ENCODE data around the gene GABRP.

GABRP gene, protein sequence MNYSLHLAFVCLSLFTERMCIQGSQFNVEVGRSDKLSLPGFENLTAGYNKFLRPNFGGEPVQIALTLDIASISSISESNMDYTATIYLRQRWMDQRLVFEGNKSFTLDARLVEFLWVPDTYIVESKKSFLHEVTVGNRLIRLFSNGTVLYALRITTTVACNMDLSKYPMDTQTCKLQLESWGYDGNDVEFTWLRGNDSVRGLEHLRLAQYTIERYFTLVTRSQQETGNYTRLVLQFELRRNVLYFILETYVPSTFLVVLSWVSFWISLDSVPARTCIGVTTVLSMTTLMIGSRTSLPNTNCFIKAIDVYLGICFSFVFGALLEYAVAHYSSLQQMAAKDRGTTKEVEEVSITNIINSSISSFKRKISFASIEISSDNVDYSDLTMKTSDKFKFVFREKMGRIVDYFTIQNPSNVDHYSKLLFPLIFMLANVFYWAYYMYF

DNA sequence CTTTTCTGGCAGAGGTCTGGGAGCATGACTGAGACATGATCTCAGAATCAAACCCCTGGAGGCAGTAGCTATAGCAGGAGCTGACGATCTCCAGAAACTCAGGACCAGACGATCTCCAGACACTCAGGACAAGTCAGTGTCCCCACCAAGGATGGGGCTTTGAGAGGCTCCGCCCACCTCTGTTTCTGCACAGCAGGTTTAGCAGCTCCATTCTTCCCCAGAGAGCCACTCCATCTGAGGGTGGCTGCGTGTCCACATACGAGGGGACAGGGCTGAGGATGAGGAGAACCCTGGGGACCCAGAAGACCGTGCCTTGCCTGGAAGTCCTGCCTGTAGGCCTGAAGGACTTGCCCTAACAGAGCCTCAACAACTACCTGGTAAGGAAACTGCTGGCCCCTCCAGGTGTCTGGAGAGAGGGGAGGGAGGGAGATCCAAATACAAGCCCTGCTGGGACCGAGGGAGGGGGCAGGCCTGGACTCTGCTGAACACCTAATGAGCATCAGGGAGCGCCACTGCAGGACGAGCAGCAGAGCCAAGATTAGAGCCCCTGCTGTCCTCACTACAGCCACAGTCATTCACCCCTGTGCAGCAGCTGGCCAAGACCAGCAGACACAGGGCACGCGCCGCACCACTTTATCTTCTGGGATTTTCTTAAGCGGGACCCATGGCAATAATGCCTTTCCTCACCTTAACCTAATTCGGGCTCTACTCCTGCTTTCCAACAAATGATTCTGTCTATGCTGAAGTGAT lies at the start of gene GABRP:
Gene GABRP (plus strand): TSS at position 228 of the 750 bp plus-strand sequence. CDS start 4,891 bp downstream, outside the sequence.
- ATAC-seq: no peak
- no peak for TF ChIP-seq OSR1 (CRISPR knock-in tag; IDR thresholded peaks at IDR 0.05)
- no peak for TF ChIP-seq TCF4 (CRISPR knock-in tag; IDR thresholded peaks at IDR 0.05; ENCODE audit: borderline replicate concordance)
- TF ChIP-seq, protein P1, sequence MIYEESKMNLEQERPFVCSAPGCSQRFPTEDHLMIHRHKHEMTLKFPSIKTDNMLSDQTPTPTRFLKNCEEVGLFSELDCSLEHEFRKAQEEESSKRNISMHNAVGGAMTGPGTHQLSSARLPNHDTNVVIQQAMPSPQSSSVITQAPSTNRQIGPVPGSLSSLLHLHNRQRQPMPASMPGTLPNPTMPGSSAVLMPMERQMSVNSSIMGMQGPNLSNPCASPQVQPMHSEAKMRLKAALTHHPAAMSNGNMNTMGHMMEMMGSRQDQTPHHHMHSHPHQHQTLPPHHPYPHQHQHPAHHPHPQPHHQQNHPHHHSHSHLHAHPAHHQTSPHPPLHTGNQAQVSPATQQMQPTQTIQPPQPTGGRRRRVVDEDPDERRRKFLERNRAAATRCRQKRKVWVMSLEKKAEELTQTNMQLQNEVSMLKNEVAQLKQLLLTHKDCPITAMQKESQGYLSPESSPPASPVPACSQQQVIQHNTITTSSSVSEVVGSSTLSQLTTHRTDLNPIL (CRISPR knock-in tag; IDR thresholded peaks at IDR 0.05; ENCODE audit: low read depth): no peak
- no peak for TF ChIP-seq ZNF8 (CRISPR knock-in tag; IDR thresholded peaks at IDR 0.05)
- TF ChIP-seq, protein P2, sequence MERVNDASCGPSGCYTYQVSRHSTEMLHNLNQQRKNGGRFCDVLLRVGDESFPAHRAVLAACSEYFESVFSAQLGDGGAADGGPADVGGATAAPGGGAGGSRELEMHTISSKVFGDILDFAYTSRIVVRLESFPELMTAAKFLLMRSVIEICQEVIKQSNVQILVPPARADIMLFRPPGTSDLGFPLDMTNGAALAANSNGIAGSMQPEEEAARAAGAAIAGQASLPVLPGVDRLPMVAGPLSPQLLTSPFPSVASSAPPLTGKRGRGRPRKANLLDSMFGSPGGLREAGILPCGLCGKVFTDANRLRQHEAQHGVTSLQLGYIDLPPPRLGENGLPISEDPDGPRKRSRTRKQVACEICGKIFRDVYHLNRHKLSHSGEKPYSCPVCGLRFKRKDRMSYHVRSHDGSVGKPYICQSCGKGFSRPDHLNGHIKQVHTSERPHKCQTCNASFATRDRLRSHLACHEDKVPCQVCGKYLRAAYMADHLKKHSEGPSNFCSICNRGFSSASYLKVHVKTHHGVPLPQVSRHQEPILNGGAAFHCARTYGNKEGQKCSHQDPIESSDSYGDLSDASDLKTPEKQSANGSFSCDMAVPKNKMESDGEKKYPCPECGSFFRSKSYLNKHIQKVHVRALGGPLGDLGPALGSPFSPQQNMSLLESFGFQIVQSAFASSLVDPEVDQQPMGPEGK (CRISPR knock-in tag; IDR thresholded peaks at IDR 0.05; ENCODE audit: borderline replicate concordance): no peak
- TF ChIP-seq SNAI2 (CRISPR knock-in tag; IDR thresholded peaks at IDR 0.05): no peak
- no peak for TF ChIP-seq ZNF565 (CRISPR knock-in tag; conservative IDR thresholded peaks at IDR 0.05; ENCODE audit: low read depth)
- TF ChIP-seq, protein P3, sequence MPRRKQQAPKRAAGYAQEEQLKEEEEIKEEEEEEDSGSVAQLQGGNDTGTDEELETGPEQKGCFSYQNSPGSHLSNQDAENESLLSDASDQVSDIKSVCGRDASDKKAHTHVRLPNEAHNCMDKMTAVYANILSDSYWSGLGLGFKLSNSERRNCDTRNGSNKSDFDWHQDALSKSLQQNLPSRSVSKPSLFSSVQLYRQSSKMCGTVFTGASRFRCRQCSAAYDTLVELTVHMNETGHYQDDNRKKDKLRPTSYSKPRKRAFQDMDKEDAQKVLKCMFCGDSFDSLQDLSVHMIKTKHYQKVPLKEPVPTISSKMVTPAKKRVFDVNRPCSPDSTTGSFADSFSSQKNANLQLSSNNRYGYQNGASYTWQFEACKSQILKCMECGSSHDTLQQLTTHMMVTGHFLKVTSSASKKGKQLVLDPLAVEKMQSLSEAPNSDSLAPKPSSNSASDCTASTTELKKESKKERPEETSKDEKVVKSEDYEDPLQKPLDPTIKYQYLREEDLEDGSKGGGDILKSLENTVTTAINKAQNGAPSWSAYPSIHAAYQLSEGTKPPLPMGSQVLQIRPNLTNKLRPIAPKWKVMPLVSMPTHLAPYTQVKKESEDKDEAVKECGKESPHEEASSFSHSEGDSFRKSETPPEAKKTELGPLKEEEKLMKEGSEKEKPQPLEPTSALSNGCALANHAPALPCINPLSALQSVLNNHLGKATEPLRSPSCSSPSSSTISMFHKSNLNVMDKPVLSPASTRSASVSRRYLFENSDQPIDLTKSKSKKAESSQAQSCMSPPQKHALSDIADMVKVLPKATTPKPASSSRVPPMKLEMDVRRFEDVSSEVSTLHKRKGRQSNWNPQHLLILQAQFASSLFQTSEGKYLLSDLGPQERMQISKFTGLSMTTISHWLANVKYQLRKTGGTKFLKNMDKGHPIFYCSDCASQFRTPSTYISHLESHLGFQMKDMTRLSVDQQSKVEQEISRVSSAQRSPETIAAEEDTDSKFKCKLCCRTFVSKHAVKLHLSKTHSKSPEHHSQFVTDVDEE (CRISPR knock-in tag; IDR thresholded peaks at IDR 0.05): no peak
- no peak for TF ChIP-seq ZNF70 (CRISPR knock-in tag; IDR thresholded peaks at IDR 0.05)
- no peak for TF ChIP-seq TOX (CRISPR knock-in tag; IDR thresholded peaks at IDR 0.05; ENCODE audit: borderline replicate concordance)
- TF ChIP-seq ZC3H10 (CRISPR knock-in tag; IDR thresholded peaks at IDR 0.05): no peak
- no peak for TF ChIP-seq ZFP30 (CRISPR knock-in tag; IDR thresholded peaks at IDR 0.05)
- TF ChIP-seq RARB (CRISPR knock-in tag; IDR thresholded peaks at IDR 0.05): no peak
- TF ChIP-seq CSDC2 (CRISPR knock-in tag; IDR thresholded peaks at IDR 0.05): no peak

DNA sequence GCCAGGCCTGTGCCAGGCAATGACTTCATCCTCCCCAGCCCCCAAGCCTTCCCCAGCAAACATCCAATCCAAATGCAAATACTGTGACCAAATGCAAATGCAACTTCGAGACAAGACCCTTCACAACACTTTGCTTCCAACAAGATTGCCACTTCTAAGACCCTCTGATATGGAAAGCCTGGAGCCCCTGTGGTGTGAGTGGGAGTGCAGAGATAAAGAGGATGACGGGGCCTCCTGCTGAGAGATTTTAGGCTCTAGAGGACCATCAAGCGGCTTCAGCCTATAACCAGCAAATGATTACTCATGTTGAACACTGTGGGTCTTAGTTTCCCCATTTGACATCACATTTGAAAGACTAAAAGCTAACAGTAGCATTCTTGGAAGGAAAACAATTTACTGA lies 46.6 kb upstream of the GABRP start:
- TF ChIP-seq ZNF8 (CRISPR knock-in tag; IDR thresholded peaks at IDR 0.05) (no peak), RARB (CRISPR knock-in tag; IDR thresholded peaks at IDR 0.05) (no peak), ZFP30 (CRISPR knock-in tag; IDR thresholded peaks at IDR 0.05) (no peak)
- TF ChIP-seq, protein P1 (CRISPR knock-in tag; IDR thresholded peaks at IDR 0.05; ENCODE audit: low read depth): no peak
- no peak for ATAC-seq

DNA sequence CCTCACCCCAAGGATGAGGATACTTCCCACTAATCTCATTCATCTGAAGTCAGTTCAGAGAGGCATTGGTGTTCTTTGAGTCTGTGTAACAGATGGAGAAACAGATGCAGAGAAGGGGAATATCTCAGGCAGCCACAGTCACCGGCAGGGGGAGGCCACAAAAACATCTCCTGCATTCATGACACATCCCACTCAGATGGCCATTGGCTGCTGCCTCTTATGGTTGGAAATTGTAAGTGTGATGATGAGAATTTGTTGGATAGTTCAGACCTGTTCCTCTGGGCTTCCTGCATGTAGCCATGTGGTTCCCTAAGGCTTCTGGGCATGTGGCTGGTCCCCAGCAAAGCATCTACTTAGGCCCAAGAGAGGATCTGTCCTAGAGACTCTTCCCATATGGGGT lies 45.9 kb upstream of the GABRP start:
- TF ChIP-seq ZFP3 (CRISPR knock-in tag; IDR thresholded peaks at IDR 0.05) (no peak), PPARA (CRISPR knock-in tag; IDR thresholded peaks at IDR 0.05; ENCODE audit: borderline replicate concordance) (no peak), ZNF8 (CRISPR knock-in tag; IDR thresholded peaks at IDR 0.05) (no peak), ZNF565 (CRISPR knock-in tag; conservative IDR thresholded peaks at IDR 0.05; ENCODE audit: low read depth) (no peak), ESRRG (CRISPR knock-in tag; IDR thresholded peaks at IDR 0.05) (no peak), TCF4 (CRISPR knock-in tag; IDR thresholded peaks at IDR 0.05; ENCODE audit: borderline replicate concordance) (no peak), BACH2 (CRISPR knock-in tag; IDR thresholded peaks at IDR 0.05; ENCODE audit: borderline replicate concordance) (no peak), RARB (CRISPR knock-in tag; IDR thresholded peaks at IDR 0.05) (no peak), OSR1 (CRISPR knock-in tag; IDR thresholded peaks at IDR 0.05) (no peak)
- TF ChIP-seq, protein P4, sequence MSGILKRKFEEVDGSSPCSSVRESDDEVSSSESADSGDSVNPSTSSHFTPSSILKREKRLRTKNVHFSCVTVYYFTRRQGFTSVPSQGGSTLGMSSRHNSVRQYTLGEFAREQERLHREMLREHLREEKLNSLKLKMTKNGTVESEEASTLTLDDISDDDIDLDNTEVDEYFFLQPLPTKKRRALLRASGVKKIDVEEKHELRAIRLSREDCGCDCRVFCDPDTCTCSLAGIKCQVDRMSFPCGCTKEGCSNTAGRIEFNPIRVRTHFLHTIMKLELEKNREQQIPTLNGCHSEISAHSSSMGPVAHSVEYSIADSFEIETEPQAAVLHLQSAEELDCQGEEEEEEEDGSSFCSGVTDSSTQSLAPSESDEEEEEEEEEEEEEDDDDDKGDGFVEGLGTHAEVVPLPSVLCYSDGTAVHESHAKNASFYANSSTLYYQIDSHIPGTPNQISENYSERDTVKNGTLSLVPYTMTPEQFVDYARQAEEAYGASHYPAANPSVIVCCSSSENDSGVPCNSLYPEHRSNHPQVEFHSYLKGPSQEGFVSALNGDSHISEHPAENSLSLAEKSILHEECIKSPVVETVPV (CRISPR knock-in tag; IDR thresholded peaks at IDR 0.05): no peak
- TF ChIP-seq, protein P3 (CRISPR knock-in tag; IDR thresholded peaks at IDR 0.05): no peak
- TF ChIP-seq, protein P1 (CRISPR knock-in tag; IDR thresholded peaks at IDR 0.05; ENCODE audit: low read depth): no peak
- ATAC-seq: no peak
